Fibroblast of the conjunctiva (primary cell): ENCODE results near the gene GALE.
"Not testable (repeated sequence)": the region's sequence is repeated elsewhere in the genome, so short reads cannot be mapped to it uniquely, and the experiment has no call there.

ENCODE experiments used
- DNase-seq: peaks from one replicate; pipeline ENCODE4 v3.0.0-alpha.2; 2010; ENCODE audit warnings: low read depth

The GALE gene

GRCh38 chr1:23792151-23792945 is 8.2 kb downstream of the GALE start:
- DNase-seq, result no peak

GRCh38 chr1:23791516-23792047 is 9.0 kb downstream of the GALE start:
- no peak for DNase-seq

GRCh38 chr1:23790696-23791515 is 9.6 kb downstream of the GALE start, which contains the start of gene LYPLA2:
Gene LYPLA2 (plus strand): TSS chr1:23791145. CDS start chr1:23792683, 1,538 bp downstream.
- DNase-seq, result peak; percentile 77

GRCh38 chr1:23788695-23789094 is 11.9 kb downstream of the GALE start:
- no peak for DNase-seq

- DNase-seq, result no peak
Measured at GRCh38 chr1:23787701-23788100, 12.9 kb downstream of the GALE start.

- no peak for DNase-seq
Measured at GRCh38 chr1:23784846-23785245, 15.7 kb downstream of the GALE start.

GRCh38 chr1:23783141-23783540 is 17.4 kb downstream of the GALE start:
- DNase-seq, result not testable (repeated sequence)

- no peak for DNase-seq
Measured at GRCh38 chr1:23779826-23780371, 20.7 kb downstream of the GALE start.

- peak; percentile 62 for DNase-seq
Measured at GRCh38 chr1:23777979-23778814, 22.4 kb downstream of the GALE start, which contains the start of gene PITHD1. Gene PITHD1 (plus strand): TSS chr1:23778418. CDS start chr1:23778516, 98 bp downstream.

- no peak for DNase-seq
Measured at GRCh38 chr1:23776217-23776616, 24.3 kb downstream of the GALE start.

GRCh38 chr1:23774174-23774880 is 26.2 kb downstream of the GALE start:
- DNase-seq, result no peak

- DNase-seq, result no peak
Measured at GRCh38 chr1:23772854-23773242, 27.7 kb downstream of the GALE start.

- DNase-seq, result peak; percentile 75
Measured at GRCh38 chr1:23772049-23772853, 28.3 kb downstream of the GALE start.

GRCh38 chr1:23768733-23769132 is 31.8 kb downstream of the GALE start:
- no peak for DNase-seq

GRCh38 chr1:23763041-23763577 is 37.4 kb downstream of the GALE start:
- peak; percentile 59 for DNase-seq

GRCh38 chr1:23759277-23759676 is 41.3 kb downstream of the GALE start:
- no peak for DNase-seq

GRCh38 chr1:23757812-23758211 is 42.7 kb downstream of the GALE start:
- no peak for DNase-seq

- DNase-seq, result no peak
Measured at GRCh38 chr1:23756676-23757075, 43.9 kb downstream of the GALE start.

- no peak for DNase-seq
Measured at GRCh38 chr1:23752909-23753308, 47.6 kb downstream of the GALE start.

GRCh38 chr1:23751815-23752200 is 48.7 kb downstream of the GALE start:
- no peak for DNase-seq
